Sigmoid colon (tissue), 7 donors: ENCODE data around the gene PDK2. TPM values are rescaled to one million over a fixed set of nuclear protein-coding genes. Genes with fewer than 3 reads are reported as not detected.

Experiments used
- DNase-seq: peaks from one replicate; pipeline ENCODE4 v3.0.0-alpha.2; 2019
- H3K27ac ChIP-seq, 4 donors: fragments of 200-600 bp; sonication (generic); one replicate each; pipeline ENCODE4 v1.5.1; 2016 to 2019; ENCODE audit warnings: mild to moderate bottlenecking in 1 of 4
- H3K27me3 ChIP-seq, 3 donors: fragments of 200-600 bp; sonication (generic); one replicate each; pipeline ENCODE4 v1.5.1; 2019; ENCODE audit warnings: mild to moderate bottlenecking in 1 of 3
- H3K36me3 ChIP-seq, 4 donors: fragments of 200-600 bp; sonication (generic); one replicate each; pipeline ENCODE4 v1.5.1; 2016 to 2019
- H3K4me1 ChIP-seq, 4 donors: fragments of 200-600 bp; sonication (generic); one replicate each; pipeline ENCODE4 v1.5.1; 2017 to 2019
- H3K4me3 ChIP-seq, 4 donors: fragments of 200-600 bp; sonication (generic); one replicate each; pipeline ENCODE4 v1.5.1; 2017 to 2019; ENCODE audit warnings: mild to moderate bottlenecking in 2 of 4, moderate library complexity in 1 of 4
- H3K9me3 ChIP-seq, 4 donors: fragments of 200-600 bp in 3 of 4; sonication (generic) in 3 of 4; one replicate each; pipeline versions ENCODE4 v1.5.1 to v1.6.1; 2013 to 2019
- CTCF ChIP-seq, 4 experiments: fragments of 450-650 bp in 3 of 4; fragments of 200-600 bp in 1 of 4; IDR thresholded peaks; one replicate each; pipeline ENCODE4 v1.5.1; 2016 to 2019; ENCODE audit warnings: antibody characterized with exemption in 4 of 4, mild to moderate bottlenecking in 3 of 4, moderate library complexity in 2 of 4
- EP300 ChIP-seq, 4 donors: sonication (generic); formaldehyde crosslinking; IDR thresholded peaks; one replicate each; pipeline ENCODE4 v1.6.1; 2017; ENCODE audit warnings: antibody characterized with exemption in 4 of 4
- POLR2A ChIP-seq, 2 donors: fragments of 450-650 bp; IDR thresholded peaks; one replicate each; pipeline ENCODE4 v1.6.1; 2016; ENCODE audit warnings: antibody characterized with exemption in 2 of 2, mild to moderate bottlenecking in 2 of 2, moderate library complexity in 2 of 2
- POLR2AphosphoS5 ChIP-seq, 4 donors: sonication (generic); formaldehyde crosslinking; IDR thresholded peaks; one replicate each; pipeline ENCODE4 v1.6.1; 2017; ENCODE audit warnings: antibody characterized with exemption in 4 of 4
- WGBS, 2 donors: extraction: QIAGEN DNeasy Blood & Tissue Kit; methylation state at CpG; one replicate each; pipeline ENCODE4 v1.1.7; 2013; 5-methylcytosine and 5-hydroxymethylcytosine counted together
- intact Hi-C: fragments of 100-400 bp; cut with DNase I; formaldehyde crosslinking; loops from one replicate; pipeline ENCODE4 v1.15.1; 2023
- polyA plus RNA-seq, 3 donors: library from polyadenylated mRNA; stranded (reverse); fragments of 200-250 nt; gene quantifications; one replicate each; pipeline ENCODE4 v1.2.3, GENCODE V29; 2013
- total RNA-seq, 4 donors: library from RNA; depleted of rRNA; stranded (reverse); fragments of >200 nt; gene quantifications; one replicate each; pipeline ENCODE4 v1.1.0, GENCODE V29; 2016
- donor health status: healthy with polysubstance abuse.
- donor health status: Bipolar disorder and iron deficiency.
- donor health status: healthy.

PDK2 gene
- total and polyA plus RNA-seq, 7 donors: 23.1 to 82.8 (median 43.9) TPM

- intact Hi-C loops: loop anchor here (5.0 kb wide), 3 partner anchors 47 to 182 kb away; partner anchors contain the start of gene TMEM92
- Histone ChIP-seq H3K4me3 (no peak overlapping the region), H3K27ac (no peak overlapping the region), H3K4me1 (peaks cover 0 to 51% (median 43%) of the 10 kb centered on the region in 4 donors), H3K36me3 (peaks cover 2 to 10% (median 4%) of the 10 kb centered on the region in 4 donors), H3K9me3 (no peaks in the 10 kb centered on the region), H3K27me3 (no peaks in the 10 kb centered on the region)
- DNase-seq: no peak
- TF ChIP-seq EP300 (IDR thresholded peaks at IDR 0.05) (no peak), CTCF (IDR thresholded peaks at IDR 0.05) (peak in 1 of 4 experiments; percentile 19), POLR2AphosphoS5 (IDR thresholded peaks at IDR 0.05) (peak in 1 of 4 donors; percentile 6)
- WGBS, 2 donors: 8 to 21% methylated on average over 6 of the region's 6 CpGs
Measured at GRCh38 chr17:50114849-50115357, 19.8 kb downstream of the PDK2 start.

GRCh38 chr17:50115756-50116155 is 20.6 kb downstream of the PDK2 start:
- no peak for TF ChIP-seq CTCF (IDR thresholded peaks at IDR 0.05)
- TF ChIP-seq POLR2AphosphoS5 (IDR thresholded peaks at IDR 0.05): peak in 1 of 4 donors; percentile 1
- intact Hi-C loops: loop anchor here (5.0 kb wide), 3 partner anchors 47 to 182 kb away; partner anchors contain the start of gene TMEM92

GRCh38 chr17:50117202-50118051 is 22.3 kb downstream of the PDK2 start:
- WGBS, 2 donors: 6 to 9% methylated on average over 64 of the region's 64 CpGs
- Histone ChIP-seq H3K27ac (peak overlapping the region; percentile 7 to 47 (median 36)), H3K27me3 (no peaks in the 10 kb centered on the region), H3K9me3 (no peaks in the 10 kb centered on the region), H3K4me3 (peak overlapping the region in 3 of 4 donors; percentile 6 to 35 (median 21)), H3K36me3 (no peaks in the 10 kb centered on the region), H3K4me1 (peaks cover 0 to 34% (median 29%) of the 10 kb centered on the region in 4 donors)
- TF ChIP-seq CTCF (IDR thresholded peaks at IDR 0.05): peak; percentile 38 to 78 (median 67)
- no peak for TF ChIP-seq POLR2A (IDR thresholded peaks at IDR 0.05)
- peak in 1 of 4 donors; percentile 16 for TF ChIP-seq POLR2AphosphoS5 (IDR thresholded peaks at IDR 0.05)
- intact Hi-C loops: loop anchor here (5.0 kb wide), 3 partner anchors 45 to 180 kb away; partner anchors contain the start of gene TMEM92
- DNase-seq: no peak

More at GRCh38 chr17:50115756-50116155, 20.6 kb downstream of the PDK2 start:
- H3K27ac ChIP-seq: no peak overlapping the region
- H3K4me3 ChIP-seq: no peak overlapping the region
- H3K27me3 ChIP-seq: no peaks in the 10 kb centered on the region
- peaks cover 0 to 50% (median 43%) of the 10 kb centered on the region in 4 donors for H3K4me1 ChIP-seq
- peaks cover 0 to 2% (median 0%) of the 10 kb centered on the region in 4 donors for H3K36me3 ChIP-seq
- H3K9me3 ChIP-seq: no peaks in the 10 kb centered on the region
- 65 to 67% methylated on average over 17 of the region's 17 CpGs for WGBS, 2 donors
- no peak for DNase-seq

- intact Hi-C loops: loop anchor here (5.0 kb wide), 3 partner anchors 44 to 179 kb away; partner anchors contain the start of gene TMEM92
- Histone ChIP-seq H3K36me3 (no peaks in the 10 kb centered on the region), H3K27ac (peak overlapping the region in 2 of 4 donors; percentile 46 to 47), H3K27me3 (no peaks in the 10 kb centered on the region), H3K4me3 (no peak overlapping the region), H3K4me1 (peaks cover 0 to 26% (median 20%) of the 10 kb centered on the region in 4 donors), H3K9me3 (no peaks in the 10 kb centered on the region)
- DNase-seq: no peak
- TF ChIP-seq EP300 (IDR thresholded peaks at IDR 0.05) (no peak), CTCF (IDR thresholded peaks at IDR 0.05) (no peak), POLR2A (IDR thresholded peaks at IDR 0.05) (no peak), POLR2AphosphoS5 (IDR thresholded peaks at IDR 0.05) (no peak)
- WGBS, 2 donors: 75 to 86% methylated on average over 23 of the region's 23 CpGs
Measured at GRCh38 chr17:50118076-50118827, 23.1 kb downstream of the PDK2 start.
